Upper lobe of right lung (tissue), 1 donor: ENCODE data around the gene NSDHL. TPM values are rescaled to one million over a fixed set of nuclear protein-coding genes. Genes with fewer than 3 reads are reported as not detected.

Experiments used
- ATAC-seq: fragments of 200-7000 bp; cut with Tn5 transposase; one replicate; pipeline ENCODE4 v1.9.1; 2020; ENCODE audit warnings: mild to moderate bottlenecking, moderate library complexity
- DNase-seq: peaks from one replicate; pipeline ENCODE4 v3.0.0-alpha.2; 2020
- H3K27ac ChIP-seq: fragments of 200-600 bp; one replicate; pipeline ENCODE4 v1.8.0; 2022
- H3K27me3 ChIP-seq: fragments of 200-600 bp; one replicate; pipeline ENCODE4 v1.8.0; 2022; ENCODE audit warnings: mild to moderate bottlenecking
- H3K36me3 ChIP-seq: fragments of 200-600 bp; one replicate; pipeline ENCODE4 v1.8.0; 2022
- H3K4me1 ChIP-seq: fragments of 200-600 bp; one replicate; pipeline ENCODE4 v1.8.0; 2022
- H3K4me3 ChIP-seq: fragments of 200-600 bp; one replicate; pipeline ENCODE4 v1.8.0; 2022; ENCODE audit warnings: mild to moderate bottlenecking
- H3K9me3 ChIP-seq: fragments of 200-600 bp; one replicate; pipeline ENCODE4 v1.8.0; 2022
- CTCF ChIP-seq: fragments of 200-600 bp; IDR thresholded peaks from one replicate; pipeline ENCODE4 v1.8.0; 2022; ENCODE audit warnings: antibody characterized with exemption
- intact Hi-C: fragments of 100-400 bp; cut with DNase I; formaldehyde crosslinking; loops from one replicate; pipeline ENCODE4 v1.11.0; 2022
- total RNA-seq: library from RNA; stranded (reverse); fragmentation: NEBNext Ultra II Directional; extraction: Animal tissue kit (Norgen Biotek cat#: 25700); gene quantifications from one replicate; pipeline ENCODE4 v1.2.1, GENCODE V29; 2021
- donor health status: DM: no; HTN: yes; CAD: no; lungs with severe emphysema.

NSDHL gene
- total RNA-seq, 1 donor from 2014 or later, result 27.0 TPM

GRCh38 chrX:152876931-152877840 is 46.3 kb downstream of the NSDHL start:
- Histone ChIP-seq H3K36me3 (no peaks in the 10 kb centered on the region), H3K4me3 (no peak overlapping the region), H3K9me3 (no peaks in the 10 kb centered on the region), H3K27me3 (no peaks in the 10 kb centered on the region), H3K4me1 (no peaks in the 10 kb centered on the region), H3K27ac (no peak overlapping the region)
- no peak for DNase-seq
- ATAC-seq, result no peak
- no peak for TF ChIP-seq CTCF
- intact Hi-C loops, result no loop called here

GRCh38 chrX:152878976-152879755 is 48.3 kb downstream of the NSDHL start:
- intact Hi-C loops, result no loop called here
- Histone ChIP-seq H3K4me3 (no peak overlapping the region), H3K27ac (no peak overlapping the region), H3K9me3 (no peaks in the 10 kb centered on the region), H3K36me3 (no peaks in the 10 kb centered on the region), H3K27me3 (no peaks in the 10 kb centered on the region), H3K4me1 (no peaks in the 10 kb centered on the region)
- TF ChIP-seq CTCF, result no peak
- ATAC-seq (no peak), DNase-seq (no peak)

- no peaks in the 10 kb centered on the region for H3K27me3 ChIP-seq
- H3K36me3 ChIP-seq, result no peaks in the 10 kb centered on the region
- no peak overlapping the region for H3K27ac ChIP-seq
- no peak overlapping the region for H3K4me3 ChIP-seq
- intact Hi-C loops, result no loop called here
- ATAC-seq (no peak), DNase-seq (no peak)
- H3K4me1 ChIP-seq, result no peaks in the 10 kb centered on the region
- H3K9me3 ChIP-seq, result no peaks in the 10 kb centered on the region
- TF ChIP-seq CTCF, result no peak
These were observed 50.4 kb downstream of the NSDHL start for GRCh38 chrX:152881289-152881688.

GRCh38 chrX:152884171-152884570 is 53.3 kb downstream of the NSDHL start:
- no peak for ATAC-seq
- H3K27me3 ChIP-seq, result no peaks in the 10 kb centered on the region
- no peak for DNase-seq
- H3K4me3 ChIP-seq, result no peak overlapping the region
- no peak overlapping the region for H3K27ac ChIP-seq
- no peak for TF ChIP-seq CTCF
- H3K9me3 ChIP-seq, result no peaks in the 10 kb centered on the region
- intact Hi-C loops, result no loop called here
- H3K4me1 ChIP-seq, result no peaks in the 10 kb centered on the region
- no peaks in the 10 kb centered on the region for H3K36me3 ChIP-seq

- DNase-seq, result no peak
- no peak overlapping the region for H3K27ac ChIP-seq
- no peaks in the 10 kb centered on the region for H3K36me3 ChIP-seq
- H3K9me3 ChIP-seq, result no peaks in the 10 kb centered on the region
- no peak for TF ChIP-seq CTCF
- no peaks in the 10 kb centered on the region for H3K27me3 ChIP-seq
- ATAC-seq, result no peak
- no peak overlapping the region for H3K4me3 ChIP-seq
- H3K4me1 ChIP-seq, result no peaks in the 10 kb centered on the region
- intact Hi-C loops, result no loop called here
These were observed 55.9 kb downstream of the NSDHL start for GRCh38 chrX:152886716-152887115.
